ENCODE measurements around the gene ALDH3A2.

Gene ALDH3A2

GRCh38 chr17:19702217-19702641 lies 53.7 kb downstream of the ALDH3A2 start:
- H3K36me3 ChIP-seq (ENCODE audit: control insufficient read depth, insufficient read depth, low read length) = peaks cover 2% of the 10 kb centered on the region
- H3K9ac ChIP-seq (ENCODE audit: low read depth, low read length) = no peak overlapping the region
- peaks cover 2% of the 10 kb centered on the region for H3K4me1 ChIP-seq (ENCODE audit: control insufficient read depth, insufficient read depth, low read length)
- no peak overlapping the region for H3K4me3 ChIP-seq (ENCODE audit: low read depth, low read length)
- no peaks in the 10 kb centered on the region for H3K27me3 ChIP-seq (ENCODE audit: control insufficient read depth, insufficient read depth, low read length)
- no peaks in the 10 kb centered on the region for H3K9me3 ChIP-seq (ENCODE audit: control insufficient read depth, insufficient read depth, low read length)

GRCh38 chr17:19703106-19703827 lies 54.7 kb downstream of the ALDH3A2 start:
- Histone ChIP-seq H3K9ac (ENCODE audit: low read depth, low read length) (no peak overlapping the region), H3K9me3 (ENCODE audit: control insufficient read depth, insufficient read depth, low read length) (no peaks in the 10 kb centered on the region), H3K4me3 (ENCODE audit: low read depth, low read length) (no peak overlapping the region), H3K27me3 (ENCODE audit: control insufficient read depth, insufficient read depth, low read length) (no peaks in the 10 kb centered on the region), H3K36me3 (ENCODE audit: control insufficient read depth, insufficient read depth, low read length) (peaks cover 2% of the 10 kb centered on the region), H3K4me1 (ENCODE audit: control insufficient read depth, insufficient read depth, low read length) (peaks cover 2% of the 10 kb centered on the region)

- no peaks in the 10 kb centered on the region for H3K9me3 ChIP-seq (ENCODE audit: control insufficient read depth, insufficient read depth, low read length)
- H3K27me3 ChIP-seq (ENCODE audit: control insufficient read depth, insufficient read depth, low read length) = no peaks in the 10 kb centered on the region
- no peak overlapping the region for H3K4me3 ChIP-seq (ENCODE audit: low read depth, low read length)
- H3K4me1 ChIP-seq (ENCODE audit: control insufficient read depth, insufficient read depth, low read length) = peaks cover 2% of the 10 kb centered on the region
- peaks cover 2% of the 10 kb centered on the region for H3K36me3 ChIP-seq (ENCODE audit: control insufficient read depth, insufficient read depth, low read length)
- no peak overlapping the region for H3K9ac ChIP-seq (ENCODE audit: low read depth, low read length)
These were observed 55.5 kb downstream of the ALDH3A2 start for GRCh38 chr17:19703828-19704613.

GRCh38 chr17:19705201-19705600 lies 56.6 kb downstream of the ALDH3A2 start:
- Histone ChIP-seq H3K9ac (ENCODE audit: low read depth, low read length) (no peak overlapping the region), H3K4me3 (ENCODE audit: low read depth, low read length) (no peak overlapping the region), H3K9me3 (ENCODE audit: control insufficient read depth, insufficient read depth, low read length) (no peaks in the 10 kb centered on the region), H3K4me1 (ENCODE audit: control insufficient read depth, insufficient read depth, low read length) (peaks cover 2% of the 10 kb centered on the region), H3K36me3 (ENCODE audit: control insufficient read depth, insufficient read depth, low read length) (peaks cover 2% of the 10 kb centered on the region), H3K27me3 (ENCODE audit: control insufficient read depth, insufficient read depth, low read length) (no peaks in the 10 kb centered on the region)

GRCh38 chr17:19705771-19706770 lies 57.5 kb downstream of the ALDH3A2 start:
- Histone ChIP-seq H3K4me3 (ENCODE audit: low read depth, low read length) (no peak overlapping the region), H3K4me1 (ENCODE audit: control insufficient read depth, insufficient read depth, low read length) (peaks cover 2% of the 10 kb centered on the region), H3K9ac (ENCODE audit: low read depth, low read length) (no peak overlapping the region), H3K27me3 (ENCODE audit: control insufficient read depth, insufficient read depth, low read length) (no peaks in the 10 kb centered on the region), H3K36me3 (ENCODE audit: control insufficient read depth, insufficient read depth, low read length) (peaks cover 2% of the 10 kb centered on the region), H3K9me3 (ENCODE audit: control insufficient read depth, insufficient read depth, low read length) (no peaks in the 10 kb centered on the region)

- Histone ChIP-seq H3K9me3 (ENCODE audit: control insufficient read depth, insufficient read depth, low read length) (no peaks in the 10 kb centered on the region), H3K36me3 (ENCODE audit: control insufficient read depth, insufficient read depth, low read length) (peaks cover 2% of the 10 kb centered on the region), H3K4me1 (ENCODE audit: control insufficient read depth, insufficient read depth, low read length) (peaks cover 2% of the 10 kb centered on the region), H3K27me3 (ENCODE audit: control insufficient read depth, insufficient read depth, low read length) (no peaks in the 10 kb centered on the region), H3K9ac (ENCODE audit: low read depth, low read length) (no peak overlapping the region), H3K4me3 (ENCODE audit: low read depth, low read length) (no peak overlapping the region)
These were observed 58.5 kb downstream of the ALDH3A2 start for GRCh38 chr17:19706791-19707727.

- Histone ChIP-seq H3K4me1 (ENCODE audit: control insufficient read depth, insufficient read depth, low read length) (peaks cover 2% of the 10 kb centered on the region), H3K9ac (ENCODE audit: low read depth, low read length) (no peak overlapping the region), H3K9me3 (ENCODE audit: control insufficient read depth, insufficient read depth, low read length) (no peaks in the 10 kb centered on the region), H3K4me3 (ENCODE audit: low read depth, low read length) (no peak overlapping the region), H3K27me3 (ENCODE audit: control insufficient read depth, insufficient read depth, low read length) (no peaks in the 10 kb centered on the region), H3K36me3 (ENCODE audit: control insufficient read depth, insufficient read depth, low read length) (peaks cover 2% of the 10 kb centered on the region)
These were observed 59.2 kb downstream of the ALDH3A2 start for GRCh38 chr17:19707728-19708221.

- Histone ChIP-seq H3K9me3 (ENCODE audit: control insufficient read depth, insufficient read depth, low read length) (no peaks in the 10 kb centered on the region), H3K4me3 (ENCODE audit: low read depth, low read length) (no peak overlapping the region)
These were observed 60.1 kb downstream of the ALDH3A2 start for GRCh38 chr17:19708431-19709175.

GRCh38 chr17:19709841-19710240 lies 61.3 kb downstream of the ALDH3A2 start:
- no peak overlapping the region for H3K4me3 ChIP-seq (ENCODE audit: low read depth, low read length)
- H3K9me3 ChIP-seq (ENCODE audit: control insufficient read depth, insufficient read depth, low read length) = no peaks in the 10 kb centered on the region
- H3K36me3 ChIP-seq (ENCODE audit: control insufficient read depth, insufficient read depth, low read length) = no peaks in the 10 kb centered on the region
- no peaks in the 10 kb centered on the region for H3K4me1 ChIP-seq (ENCODE audit: control insufficient read depth, insufficient read depth, low read length)
- no peak overlapping the region for H3K9ac ChIP-seq (ENCODE audit: low read depth, low read length)
- H3K27me3 ChIP-seq (ENCODE audit: control insufficient read depth, insufficient read depth, low read length) = no peaks in the 10 kb centered on the region

More at GRCh38 chr17:19708431-19709175, 60.1 kb downstream of the ALDH3A2 start:
- no peaks in the 10 kb centered on the region for H3K36me3 ChIP-seq (ENCODE audit: control insufficient read depth, insufficient read depth, low read length)
- H3K9ac ChIP-seq (ENCODE audit: low read depth, low read length) = no peak overlapping the region
- peaks cover 2% of the 10 kb centered on the region for H3K4me1 ChIP-seq (ENCODE audit: control insufficient read depth, insufficient read depth, low read length)
- H3K27me3 ChIP-seq (ENCODE audit: control insufficient read depth, insufficient read depth, low read length) = no peaks in the 10 kb centered on the region

- H3K36me3 ChIP-seq (ENCODE audit: control insufficient read depth, insufficient read depth, low read length) = no peaks in the 10 kb centered on the region
- no peak overlapping the region for H3K9ac ChIP-seq (ENCODE audit: low read depth, low read length)
- no peak overlapping the region for H3K4me3 ChIP-seq (ENCODE audit: low read depth, low read length)
- H3K27me3 ChIP-seq (ENCODE audit: control insufficient read depth, insufficient read depth, low read length) = no peaks in the 10 kb centered on the region
- H3K4me1 ChIP-seq (ENCODE audit: control insufficient read depth, insufficient read depth, low read length) = no peaks in the 10 kb centered on the region
- H3K9me3 ChIP-seq (ENCODE audit: control insufficient read depth, insufficient read depth, low read length) = no peaks in the 10 kb centered on the region
These were observed 64.0 kb downstream of the ALDH3A2 start for GRCh38 chr17:19712436-19713004.

Measured in iPS-15b (cell line).